ENCODE data around the gene SLC25A21. TPM values are rescaled to one million over a fixed set of nuclear protein-coding genes. Genes with fewer than 3 reads are reported as not detected.
"Not testable (repeated sequence)": the region's sequence is repeated elsewhere in the genome, so short reads cannot be mapped to it uniquely, and the experiment has no call there.

The SLC25A21 gene
- total RNA-seq, 2 experiments from 2014 or later: not detected

- intact Hi-C loops (cut with micrococcal nuclease): no loop called here
- DNase-seq: no peak
- Mint-ChIP-seq H3K9me3 (no peaks in the 10 kb centered on the region), H3K27me3 (ENCODE audit: low read depth) (no peaks in the 10 kb centered on the region), H3K4me3 (no peak overlapping the region), H3K36me3 (ENCODE audit: low read depth) (no peaks in the 10 kb centered on the region), H3K4me1 (ENCODE audit: low read depth) (no peaks in the 10 kb centered on the region), H3K27ac (no peak overlapping the region)
- CTCF ChIA-PET: no interaction called here
Measured at GRCh38 chr14:37013078-37013477, 159.3 kb downstream of the SLC25A21 start.

GRCh38 chr14:36998686-36999085, 173.7 kb downstream of the SLC25A21 start:
- H3K4me3 Mint-ChIP-seq: no peak overlapping the region
- intact Hi-C loops (cut with micrococcal nuclease): no loop called here
- peaks cover 7% of the 10 kb centered on the region for H3K9me3 Mint-ChIP-seq
- H3K36me3 Mint-ChIP-seq (ENCODE audit: low read depth): no peaks in the 10 kb centered on the region
- DNase-seq: no peak
- CTCF ChIA-PET: no interaction called here
- no peaks in the 10 kb centered on the region for H3K4me1 Mint-ChIP-seq (ENCODE audit: low read depth)
- no peak overlapping the region for H3K27ac Mint-ChIP-seq
- H3K27me3 Mint-ChIP-seq (ENCODE audit: low read depth): no peaks in the 10 kb centered on the region

DNA sequence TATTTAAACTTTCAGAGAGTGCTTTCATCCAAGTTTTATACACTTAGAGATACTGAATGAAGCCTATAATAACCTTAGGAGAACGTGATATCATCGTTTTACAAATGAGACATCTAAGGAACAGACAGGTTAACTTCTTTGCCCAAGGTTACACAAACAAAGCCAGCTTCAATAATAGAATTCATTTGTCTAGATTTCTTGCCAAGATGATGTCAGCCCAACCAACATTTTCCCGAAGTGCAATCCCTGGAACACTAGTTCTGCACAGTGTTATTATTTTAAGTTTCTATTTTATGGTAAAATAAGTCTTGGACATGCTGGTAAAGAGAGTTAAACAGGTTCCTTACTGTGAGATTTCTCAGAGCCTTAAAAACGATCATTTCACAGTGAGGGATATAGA, 174.6 kb downstream of the SLC25A21 start:
- Mint-ChIP-seq H3K9me3 (peaks cover 7% of the 10 kb centered on the region), H3K36me3 (ENCODE audit: low read depth) (no peaks in the 10 kb centered on the region), H3K27ac (no peak overlapping the region), H3K27me3 (ENCODE audit: low read depth) (no peaks in the 10 kb centered on the region), H3K4me1 (ENCODE audit: low read depth) (no peaks in the 10 kb centered on the region), H3K4me3 (no peak overlapping the region)
- DNase-seq: no peak
- CTCF ChIA-PET: no interaction called here
- intact Hi-C loops (cut with micrococcal nuclease): no loop called here

DNA sequence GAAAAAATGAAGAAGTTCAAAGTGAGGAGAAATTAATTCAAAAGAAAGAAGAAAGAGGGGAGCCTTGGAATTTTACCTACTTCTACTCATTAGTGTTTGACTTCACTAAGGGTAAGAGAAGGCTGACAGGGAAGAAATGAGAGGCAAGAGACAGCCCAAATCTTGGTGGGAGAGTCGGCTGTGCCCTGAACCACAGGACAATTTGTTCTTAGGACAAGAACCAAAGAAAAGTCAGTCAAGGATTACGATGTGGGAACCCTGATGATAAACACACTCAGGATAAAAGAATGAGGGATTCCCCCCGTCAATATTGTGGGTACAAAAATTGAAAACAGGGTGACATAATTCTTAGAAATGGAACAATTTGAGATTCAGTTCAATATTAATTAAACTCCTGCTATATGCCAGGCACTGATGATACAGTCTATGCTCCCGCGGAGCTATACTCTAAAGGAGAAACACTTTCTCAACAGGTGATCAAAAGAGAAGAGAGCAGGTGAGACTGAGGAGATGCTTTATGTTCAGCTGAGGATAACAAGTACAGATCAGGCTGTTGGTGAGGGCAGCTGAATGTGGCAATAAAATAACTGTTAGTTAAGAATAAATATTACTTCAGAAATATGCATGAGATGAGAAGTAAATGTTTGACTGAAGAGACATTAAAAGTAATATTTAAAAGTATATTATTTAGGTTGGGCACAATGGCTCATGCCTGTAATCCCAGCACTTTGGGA, 175.4 kb downstream of the SLC25A21 start:
- H3K27me3 Mint-ChIP-seq (ENCODE audit: low read depth): no peaks in the 10 kb centered on the region
- peaks cover 7% of the 10 kb centered on the region for H3K9me3 Mint-ChIP-seq
- no peak for DNase-seq
- H3K27ac Mint-ChIP-seq: no peak overlapping the region
- no peaks in the 10 kb centered on the region for H3K36me3 Mint-ChIP-seq (ENCODE audit: low read depth)
- intact Hi-C loops (cut with micrococcal nuclease): no loop called here
- CTCF ChIA-PET: no interaction called here
- no peak overlapping the region for H3K4me3 Mint-ChIP-seq
- no peaks in the 10 kb centered on the region for H3K4me1 Mint-ChIP-seq (ENCODE audit: low read depth)

DNA sequence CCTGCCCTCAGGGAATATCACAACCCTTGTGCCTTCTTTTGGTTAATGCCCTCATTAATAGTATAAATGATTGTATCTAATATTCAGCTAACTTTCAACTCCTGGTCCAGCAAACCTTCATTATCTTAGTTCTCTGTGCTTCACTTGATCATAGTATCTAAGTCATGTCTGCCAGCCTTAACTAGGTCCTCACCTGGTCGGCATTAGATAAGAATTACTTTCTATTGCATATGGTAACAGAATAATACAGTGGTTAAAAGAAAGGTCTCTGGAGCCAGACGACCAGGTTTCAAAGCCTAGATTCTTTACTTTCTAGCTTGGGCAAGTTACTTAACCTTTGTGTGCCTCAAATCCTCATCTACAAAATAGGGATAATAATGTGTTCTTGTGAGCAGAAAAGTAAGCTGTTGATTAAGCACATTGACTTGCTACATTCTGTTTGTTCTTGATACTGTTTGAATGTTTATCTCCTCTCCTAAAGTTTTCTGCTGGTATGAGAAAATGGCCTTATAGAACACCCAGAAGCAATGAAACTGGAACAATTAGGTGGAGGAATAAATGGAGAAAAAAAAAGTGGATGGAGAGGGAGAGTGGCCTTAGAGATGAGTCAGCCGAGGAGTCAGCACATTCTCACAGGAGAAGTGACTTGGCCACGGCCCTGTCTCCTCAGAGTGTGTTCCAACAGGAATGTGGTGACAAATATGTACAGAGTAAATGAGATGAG, 176.1 kb downstream of the SLC25A21 start:
- CTCF ChIA-PET: no interaction called here
- Mint-ChIP-seq H3K27me3 (ENCODE audit: low read depth) (no peaks in the 10 kb centered on the region), H3K9me3 (peaks cover 7% of the 10 kb centered on the region), H3K27ac (no peak overlapping the region), H3K36me3 (ENCODE audit: low read depth) (no peaks in the 10 kb centered on the region), H3K4me1 (ENCODE audit: low read depth) (no peaks in the 10 kb centered on the region), H3K4me3 (no peak overlapping the region)
- intact Hi-C loops (cut with micrococcal nuclease): no loop called here
- no peak for DNase-seq

DNA sequence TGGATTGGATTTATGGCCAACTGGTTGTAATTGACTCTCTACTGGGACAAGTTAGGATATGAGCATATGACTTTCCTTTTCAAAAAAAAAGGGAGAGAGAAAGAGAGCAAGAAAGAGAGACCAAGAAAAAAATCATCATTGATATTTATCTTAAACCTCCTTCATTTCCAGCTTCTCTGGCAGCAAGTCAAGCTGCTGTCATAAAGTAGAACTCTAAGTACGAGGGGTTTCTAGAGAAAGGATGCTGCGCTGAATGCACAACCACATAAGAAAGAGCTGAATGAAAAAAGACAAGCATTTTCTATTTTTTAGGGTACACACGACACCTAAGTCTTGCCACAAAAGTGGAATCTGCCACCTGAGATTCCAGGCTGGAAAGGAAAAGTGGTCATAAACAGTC, 182.6 kb downstream of the SLC25A21 start:
- Mint-ChIP-seq H3K36me3 (ENCODE audit: low read depth) (no peaks in the 10 kb centered on the region), H3K9me3 (no peaks in the 10 kb centered on the region), H3K27me3 (ENCODE audit: low read depth) (no peaks in the 10 kb centered on the region), H3K4me3 (no peak overlapping the region), H3K27ac (no peak overlapping the region), H3K4me1 (ENCODE audit: low read depth) (no peaks in the 10 kb centered on the region)
- CTCF ChIA-PET: no interaction called here
- DNase-seq: no peak
- intact Hi-C loops (cut with micrococcal nuclease): no loop called here

GRCh38 chr14:36988989-36989388, 183.4 kb downstream of the SLC25A21 start:
- DNase-seq: no peak
- intact Hi-C loops (cut with micrococcal nuclease): no loop called here
- Mint-ChIP-seq H3K4me3 (no peak overlapping the region), H3K27me3 (ENCODE audit: low read depth) (no peaks in the 10 kb centered on the region), H3K36me3 (ENCODE audit: low read depth) (no peaks in the 10 kb centered on the region), H3K4me1 (ENCODE audit: low read depth) (no peaks in the 10 kb centered on the region), H3K27ac (no peak overlapping the region), H3K9me3 (peaks cover 1% of the 10 kb centered on the region)
- CTCF ChIA-PET: no interaction called here

- CTCF ChIA-PET: no interaction called here
- Mint-ChIP-seq H3K27ac (no peak overlapping the region), H3K4me1 (ENCODE audit: low read depth) (no peaks in the 10 kb centered on the region), H3K4me3 (no peak overlapping the region), H3K27me3 (ENCODE audit: low read depth) (no peaks in the 10 kb centered on the region), H3K36me3 (ENCODE audit: low read depth) (no peaks in the 10 kb centered on the region), H3K9me3 (peaks cover 1% of the 10 kb centered on the region)
- intact Hi-C loops (cut with micrococcal nuclease): no loop called here
- no peak for DNase-seq
Measured at GRCh38 chr14:36988568-36988967, 183.8 kb downstream of the SLC25A21 start.

GRCh38 chr14:36986407-36986806, 186.0 kb downstream of the SLC25A21 start:
- peaks cover 1% of the 10 kb centered on the region for H3K9me3 Mint-ChIP-seq
- no peaks in the 10 kb centered on the region for H3K36me3 Mint-ChIP-seq (ENCODE audit: low read depth)
- H3K4me3 Mint-ChIP-seq: no peak overlapping the region
- intact Hi-C loops (cut with micrococcal nuclease): no loop called here
- H3K27me3 Mint-ChIP-seq (ENCODE audit: low read depth): no peaks in the 10 kb centered on the region
- CTCF ChIA-PET: no interaction called here
- no peak for DNase-seq
- H3K4me1 Mint-ChIP-seq (ENCODE audit: low read depth): no peaks in the 10 kb centered on the region
- H3K27ac Mint-ChIP-seq: no peak overlapping the region

DNA sequence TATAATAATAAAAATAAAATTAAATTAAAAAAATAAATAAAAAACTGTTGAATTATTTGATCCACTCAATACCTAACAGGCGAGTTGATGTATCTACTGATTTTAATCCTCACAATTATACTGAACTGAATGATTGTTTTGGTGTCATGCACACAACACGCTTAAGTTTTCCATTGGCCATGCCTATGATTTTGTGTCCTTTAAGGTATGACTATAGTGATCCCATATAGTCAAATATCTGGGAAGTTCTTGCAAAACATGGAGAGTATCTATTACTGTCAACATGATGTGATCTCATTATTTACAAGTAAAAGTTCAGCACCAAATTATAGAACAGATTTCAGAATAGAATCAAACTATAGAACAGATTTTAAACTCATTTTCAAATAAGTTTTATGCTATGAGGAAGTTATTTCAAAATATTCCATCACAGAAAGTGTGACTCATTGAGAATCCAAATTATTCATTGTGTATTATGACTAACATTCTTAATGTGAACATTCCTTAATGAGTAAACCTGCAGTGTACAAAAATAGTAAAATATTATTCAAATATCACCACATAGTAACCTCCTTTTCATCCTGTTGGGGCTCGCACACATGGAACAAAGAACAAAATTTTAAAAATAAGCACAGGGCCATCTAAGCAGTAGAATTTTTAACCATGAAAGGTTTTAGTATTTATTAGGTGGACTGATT, 190.4 kb downstream of the SLC25A21 start:
- intact Hi-C loops (cut with micrococcal nuclease): no loop called here
- no peaks in the 10 kb centered on the region for H3K27me3 Mint-ChIP-seq (ENCODE audit: low read depth)
- CTCF ChIA-PET: no interaction called here
- H3K9me3 Mint-ChIP-seq: peaks cover 7% of the 10 kb centered on the region
- H3K4me1 Mint-ChIP-seq (ENCODE audit: low read depth): no peaks in the 10 kb centered on the region
- no peak overlapping the region for H3K4me3 Mint-ChIP-seq
- no peak overlapping the region for H3K27ac Mint-ChIP-seq
- no peaks in the 10 kb centered on the region for H3K36me3 Mint-ChIP-seq (ENCODE audit: low read depth)
- no peak for DNase-seq

GRCh38 chr14:36980413-36980812, 192.0 kb downstream of the SLC25A21 start:
- not testable (repeated sequence) for H3K9me3 Mint-ChIP-seq, H3K4me3 Mint-ChIP-seq

GRCh38 chr14:36979863-36980262, 192.5 kb downstream of the SLC25A21 start:
- CTCF ChIA-PET: no interaction called here
- H3K4me1 Mint-ChIP-seq (ENCODE audit: low read depth): no peaks in the 10 kb centered on the region
- no peaks in the 10 kb centered on the region for H3K36me3 Mint-ChIP-seq (ENCODE audit: low read depth)
- H3K4me3 Mint-ChIP-seq: no peak overlapping the region
- DNase-seq: no peak
- H3K27ac Mint-ChIP-seq: no peak overlapping the region
- H3K27me3 Mint-ChIP-seq (ENCODE audit: low read depth): no peaks in the 10 kb centered on the region
- intact Hi-C loops (cut with micrococcal nuclease): no loop called here
- peaks cover 11% of the 10 kb centered on the region for H3K9me3 Mint-ChIP-seq

More at GRCh38 chr14:36980413-36980812, 192.0 kb downstream of the SLC25A21 start:
- DNase-seq; H3K27me3 Mint-ChIP-seq (ENCODE audit: low read depth); H3K36me3 Mint-ChIP-seq (ENCODE audit: low read depth); H3K27ac Mint-ChIP-seq; CTCF ChIA-PET; intact Hi-C loops (cut with micrococcal nuclease); H3K4me1 Mint-ChIP-seq (ENCODE audit: low read depth): not testable (repeated sequence)
